ENCODE measurements around the gene ZFHX3.

- TF ChIP-seq CTCF (IDR thresholded peaks at IDR 0.05) (no peak), POLR2A (IDR thresholded peaks at IDR 0.05) (no peak), EP300 (IDR thresholded peaks at IDR 0.05) (no peak)
Measured at GRCh38 chr16:72975809-72976437, 72.0 kb downstream of the ZFHX3 start.

Data from ovary (tissue), 3 donors.